GM12873 (cell line): ENCODE measurements around the gene IPO13.
A peak's percentile ranks its signal among the peaks of the same experiment; 100 is the strongest.

ENCODE experiments used
- TF ChIP-seq, protein P1 (sequence below): IDR thresholded peaks from 2 replicates; pipeline ENCODE4 v1.5.1; 2012; ENCODE audit warnings: low read depth, mild to moderate bottlenecking, moderate library complexity, low read length, control low read depth; ENCODE audit not compliant: insufficient read depth; ENCODE audit errors: missing control alignments

IPO13 gene

GRCh38 chr1:43994794-43995790, 48.3 kb downstream of the IPO13 start:
- TF ChIP-seq, protein P1, sequence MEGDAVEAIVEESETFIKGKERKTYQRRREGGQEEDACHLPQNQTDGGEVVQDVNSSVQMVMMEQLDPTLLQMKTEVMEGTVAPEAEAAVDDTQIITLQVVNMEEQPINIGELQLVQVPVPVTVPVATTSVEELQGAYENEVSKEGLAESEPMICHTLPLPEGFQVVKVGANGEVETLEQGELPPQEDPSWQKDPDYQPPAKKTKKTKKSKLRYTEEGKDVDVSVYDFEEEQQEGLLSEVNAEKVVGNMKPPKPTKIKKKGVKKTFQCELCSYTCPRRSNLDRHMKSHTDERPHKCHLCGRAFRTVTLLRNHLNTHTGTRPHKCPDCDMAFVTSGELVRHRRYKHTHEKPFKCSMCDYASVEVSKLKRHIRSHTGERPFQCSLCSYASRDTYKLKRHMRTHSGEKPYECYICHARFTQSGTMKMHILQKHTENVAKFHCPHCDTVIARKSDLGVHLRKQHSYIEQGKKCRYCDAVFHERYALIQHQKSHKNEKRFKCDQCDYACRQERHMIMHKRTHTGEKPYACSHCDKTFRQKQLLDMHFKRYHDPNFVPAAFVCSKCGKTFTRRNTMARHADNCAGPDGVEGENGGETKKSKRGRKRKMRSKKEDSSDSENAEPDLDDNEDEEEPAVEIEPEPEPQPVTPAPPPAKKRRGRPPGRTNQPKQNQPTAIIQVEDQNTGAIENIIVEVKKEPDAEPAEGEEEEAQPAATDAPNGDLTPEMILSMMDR = peak; percentile 49

DNA sequence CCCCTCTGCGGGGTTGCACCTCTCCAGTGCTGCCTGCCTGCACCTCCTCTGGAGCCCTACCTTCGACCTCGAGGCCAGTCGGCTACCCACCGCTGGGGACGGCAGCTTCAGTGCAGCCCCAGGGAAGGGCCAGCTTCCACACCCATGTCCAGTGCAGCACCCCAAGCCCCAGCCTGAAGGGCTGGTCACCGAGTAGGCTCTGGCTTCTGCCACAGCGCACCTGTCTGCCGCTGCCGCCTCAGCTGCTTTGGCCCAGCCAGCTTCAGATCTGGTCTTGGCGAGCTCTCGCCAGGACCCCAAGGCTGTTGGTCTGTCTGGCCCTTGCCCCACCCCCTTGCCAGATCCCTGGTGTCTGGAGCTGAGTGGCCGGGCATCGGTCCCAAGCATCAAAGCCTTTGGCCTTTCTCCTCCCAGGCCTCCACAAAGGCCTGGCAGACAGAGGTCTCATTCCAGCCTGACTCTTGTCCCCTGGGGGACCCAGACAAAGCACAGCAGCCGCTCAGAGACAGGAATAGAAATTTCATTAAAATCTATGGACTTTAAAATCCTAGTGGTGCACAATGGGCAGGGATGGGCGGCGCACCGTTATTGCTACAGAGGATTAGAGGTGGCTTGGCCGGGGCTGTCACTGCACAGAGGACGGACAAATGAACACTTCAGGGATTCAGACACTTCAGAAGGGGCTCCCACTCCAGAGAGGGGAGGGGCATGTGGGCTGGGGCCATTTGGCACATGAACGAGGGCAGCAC, 49.4 kb downstream of the IPO13 start:
- TF ChIP-seq, protein P1 = no peak

DNA sequence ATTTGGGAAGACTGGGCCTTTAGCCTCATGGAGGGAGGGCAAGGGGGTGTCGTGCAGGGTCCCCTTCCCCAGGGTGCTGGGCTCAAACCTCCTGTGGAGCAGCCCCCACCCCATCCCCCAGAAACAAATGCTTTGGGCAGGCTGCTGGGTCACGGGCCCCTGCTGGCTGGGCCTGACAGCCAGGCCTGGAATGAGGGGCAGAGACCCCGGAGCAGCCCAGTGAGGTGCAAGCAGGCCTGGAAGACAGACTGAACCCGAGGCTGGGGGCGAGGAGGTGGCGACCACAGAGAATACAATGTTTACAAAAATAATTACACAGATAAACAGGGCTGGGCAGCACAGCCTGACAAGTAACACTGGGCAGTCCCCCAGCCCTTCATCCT, 50.0 kb downstream of the IPO13 start:
- TF ChIP-seq, protein P1 = no peak

DNA sequence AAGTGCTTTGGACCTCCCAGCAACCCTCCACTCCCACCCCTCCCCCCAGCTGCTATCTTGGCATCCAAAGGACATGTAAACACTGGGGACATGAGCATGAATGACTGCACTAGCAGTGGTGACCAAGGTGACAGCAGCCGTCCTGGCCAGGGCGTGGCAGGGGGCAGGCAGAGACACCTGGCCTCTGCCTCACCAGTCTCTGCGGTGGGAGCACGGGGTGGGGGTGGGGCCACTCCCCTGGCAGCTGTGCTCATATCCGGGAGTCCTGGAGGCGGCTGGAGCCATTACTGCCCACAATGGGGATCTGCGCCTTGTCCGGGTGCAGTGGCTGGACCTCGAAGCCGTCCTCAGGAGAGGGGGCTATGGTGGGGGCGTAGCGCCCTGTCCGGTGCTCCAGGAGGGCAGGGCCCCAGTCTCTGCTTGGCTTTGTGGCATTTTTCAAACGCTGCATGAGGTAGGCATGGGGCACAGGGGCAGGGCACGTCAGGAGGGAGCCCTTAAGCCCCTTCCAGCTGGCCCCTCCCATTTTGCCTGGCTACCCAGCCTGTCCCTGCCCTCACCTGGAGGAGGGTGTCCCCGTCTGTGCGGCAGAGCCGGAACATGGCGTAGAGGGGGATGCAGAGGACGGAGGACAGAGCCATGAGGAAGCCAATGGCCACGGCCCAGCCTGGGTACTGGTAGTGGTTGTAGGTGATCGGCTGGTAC, 50.7 kb downstream of the IPO13 start:
- TF ChIP-seq, protein P1 = no peak

GRCh38 chr1:43998000-43998378, 51.2 kb downstream of the IPO13 start:
- TF ChIP-seq, protein P1 = no peak

GRCh38 chr1:43999455-43999854, 52.7 kb downstream of the IPO13 start:
- TF ChIP-seq, protein P1 = no peak
